Activated naive CD4-positive, alpha-beta T cell treated with anti-CD3 and anti-CD28 coated beads, Interleukin-2, amount 50 U/mL, for 72 hours (primary cell): ENCODE results near the gene SNX20. TPM values are rescaled to one million over a fixed set of nuclear protein-coding genes. Genes with fewer than 3 reads are reported as not detected.

Experiments
- ATAC-seq, 2 donors: fragments of 150-1000 bp; cut with Tn5 transposase; 2 replicates each; pipeline ENCODE4 v1.10.0; 2021; ENCODE audit warnings: mild to moderate bottlenecking in 2 of 2, moderate library complexity in 2 of 2
- DNase-seq, 2 donors: peaks; one replicate each; pipeline ENCODE4 v3.0.0; 2021 to 2022; ENCODE audit warnings: low spot score in 2 of 2
- H3K27ac Mint-ChIP-seq, 2 donors: one replicate each; pipeline ENCODE4 v1.8.0; 2022; ENCODE audit warnings: mild to moderate bottlenecking in 2 of 2, mixed read lengths in 2 of 2
- H3K36me3 Mint-ChIP-seq, 2 donors: one replicate each; pipeline ENCODE4 v1.8.0; 2022; ENCODE audit warnings: mixed read lengths in 2 of 2
- H3K9me3 Mint-ChIP-seq, 2 donors: one replicate each; pipeline ENCODE4 v1.8.0; 2022; ENCODE audit warnings: mixed read lengths in 2 of 2
- total RNA-seq, 2 donors: library from RNA; stranded (reverse); gene quantifications; one replicate each; pipeline ENCODE4 v1.2.3, GENCODE V29; 2022

Gene SNX20, protein sequence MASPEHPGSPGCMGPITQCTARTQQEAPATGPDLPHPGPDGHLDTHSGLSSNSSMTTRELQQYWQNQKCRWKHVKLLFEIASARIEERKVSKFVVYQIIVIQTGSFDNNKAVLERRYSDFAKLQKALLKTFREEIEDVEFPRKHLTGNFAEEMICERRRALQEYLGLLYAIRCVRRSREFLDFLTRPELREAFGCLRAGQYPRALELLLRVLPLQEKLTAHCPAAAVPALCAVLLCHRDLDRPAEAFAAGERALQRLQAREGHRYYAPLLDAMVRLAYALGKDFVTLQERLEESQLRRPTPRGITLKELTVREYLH
- total RNA-seq: 10 to 100 TPM; 36.7 to 48.4 TPM

- H3K36me3 Mint-ChIP-seq: peaks cover 26 to 39% of the 10 kb centered on the region in 2 donors
- H3K27ac Mint-ChIP-seq: peak within 1 kb of the TSS; percentile 95
- peak; percentile 54 to 60 for ATAC-seq
- H3K9me3 Mint-ChIP-seq: no peaks in the 10 kb centered on the region
- DNase-seq: peak; percentile 51 to 73
Observed at GRCh38 chr16:50681021-50681885, at the start of gene SNX20. Gene SNX20, minus strand, starts transcription at chr16:50681312. Its CDS starts 3,786 bp downstream, at chr16:50677526.

DNA sequence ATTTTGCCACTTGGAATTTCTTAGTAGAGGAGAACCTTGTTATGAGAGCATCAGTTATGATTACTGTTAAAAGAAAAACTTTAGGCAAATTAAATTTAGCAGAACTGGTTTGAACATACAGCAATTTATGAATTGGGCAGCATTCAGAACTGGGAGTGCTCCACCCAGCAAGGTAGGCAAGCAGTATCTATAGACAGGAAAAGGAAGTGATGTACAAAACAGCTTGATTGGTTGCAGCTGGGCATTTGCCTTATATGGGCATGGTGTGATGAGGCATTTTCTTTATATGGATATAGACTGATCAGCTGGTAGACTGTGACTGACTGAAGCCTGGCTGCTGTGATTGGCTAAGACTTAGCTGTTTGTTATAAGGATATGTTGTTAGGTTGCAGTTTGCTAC is 43.2 kb upstream of the SNX20 start:
- Mint-ChIP-seq H3K27ac (peak overlapping the region in 1 of 2 donors; percentile 36), H3K9me3 (peaks cover 8 to 34% of the 10 kb centered on the region in 2 donors), H3K36me3 (peaks cover 22 to 34% of the 10 kb centered on the region in 2 donors)
- ATAC-seq: peak; percentile 30 to 68
- no peak for DNase-seq

DNA sequence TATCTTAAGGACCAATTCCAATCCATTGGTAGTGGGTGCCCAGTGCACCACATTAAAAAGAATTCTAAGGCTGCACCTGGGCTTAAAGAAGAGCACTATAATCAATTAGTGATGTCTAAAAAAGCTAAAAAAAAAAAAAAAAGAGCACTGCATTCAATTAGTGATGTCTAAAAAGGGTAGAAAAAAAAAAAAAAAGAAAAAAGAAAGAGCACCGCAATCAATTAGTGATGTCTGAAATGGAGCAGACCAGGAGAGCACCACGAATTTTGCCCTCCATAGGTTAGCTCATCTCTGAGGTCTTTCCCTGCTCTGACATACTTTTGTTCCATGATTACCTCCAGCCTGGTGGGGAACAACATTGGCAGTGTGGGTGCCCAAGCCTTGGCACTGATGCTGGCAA is 41.8 kb upstream of the SNX20 start:
- Mint-ChIP-seq H3K27ac (no peak overlapping the region), H3K36me3 (peaks cover 22 to 34% of the 10 kb centered on the region in 2 donors), H3K9me3 (peaks cover 8 to 29% of the 10 kb centered on the region in 2 donors)
- no peak for DNase-seq
- no peak for ATAC-seq

DNA sequence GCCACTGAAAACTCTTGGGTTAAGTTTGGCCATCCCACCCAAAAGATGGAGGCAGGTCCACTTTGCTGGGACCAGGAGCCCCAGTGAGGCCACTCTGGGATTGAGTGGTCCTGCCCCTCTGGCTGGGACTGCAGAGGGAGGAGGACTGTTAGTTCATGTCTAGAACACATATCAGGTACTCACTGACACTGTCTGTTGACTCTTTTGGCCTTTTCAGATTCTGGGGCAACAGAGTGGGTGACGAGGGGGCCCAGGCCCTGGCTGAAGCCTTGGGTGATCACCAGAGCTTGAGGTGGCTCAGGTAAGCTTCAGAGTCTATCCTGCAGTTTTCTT is 41.3 kb upstream of the SNX20 start:
- H3K36me3 Mint-ChIP-seq: peaks cover 22 to 34% of the 10 kb centered on the region in 2 donors
- no peak overlapping the region for H3K27ac Mint-ChIP-seq
- H3K9me3 Mint-ChIP-seq: peaks cover 8 to 29% of the 10 kb centered on the region in 2 donors
- DNase-seq (no peak), ATAC-seq (no peak)

- H3K36me3 Mint-ChIP-seq: peaks cover 22 to 34% of the 10 kb centered on the region in 2 donors
- ATAC-seq: peak in 1 of 2 donors; percentile 36
- H3K9me3 Mint-ChIP-seq: peaks cover 8 to 29% of the 10 kb centered on the region in 2 donors
- peak overlapping the region in 1 of 2 donors; percentile 5 for H3K27ac Mint-ChIP-seq
- DNase-seq: no peak
Observed at GRCh38 chr16:50721549-50722404, 40.7 kb upstream of the SNX20 start.

- Mint-ChIP-seq H3K9me3 (peaks cover 8 to 21% of the 10 kb centered on the region in 2 donors), H3K36me3 (peaks cover 18 to 24% of the 10 kb centered on the region in 2 donors)
- DNase-seq: no peak
Observed at GRCh38 chr16:50719401-50720337, 38.6 kb upstream of the SNX20 start.

GRCh38 chr16:50718761-50719400 is 37.8 kb upstream of the SNX20 start:
- Mint-ChIP-seq H3K36me3 (peaks cover 10 to 16% of the 10 kb centered on the region in 2 donors), H3K9me3 (peaks cover 1 to 13% of the 10 kb centered on the region in 2 donors), H3K27ac (peak overlapping the region in 1 of 2 donors; percentile 44)
- no peak for DNase-seq
- no peak for ATAC-seq

More at GRCh38 chr16:50719401-50720337, 38.6 kb upstream of the SNX20 start:
- peak in 1 of 2 donors; percentile 22 for ATAC-seq
- peak overlapping the region in 1 of 2 donors; percentile 77 for H3K27ac Mint-ChIP-seq

- ATAC-seq (peak in 1 of 2 donors; percentile 39), DNase-seq (no peak)
- Mint-ChIP-seq H3K36me3 (peaks cover 8 to 10% of the 10 kb centered on the region in 2 donors), H3K27ac (peak overlapping the region in 1 of 2 donors; percentile 44), H3K9me3 (peaks cover 0 to 9% of the 10 kb centered on the region in 2 donors)
Observed at GRCh38 chr16:50718061-50718760, 37.1 kb upstream of the SNX20 start.

DNA sequence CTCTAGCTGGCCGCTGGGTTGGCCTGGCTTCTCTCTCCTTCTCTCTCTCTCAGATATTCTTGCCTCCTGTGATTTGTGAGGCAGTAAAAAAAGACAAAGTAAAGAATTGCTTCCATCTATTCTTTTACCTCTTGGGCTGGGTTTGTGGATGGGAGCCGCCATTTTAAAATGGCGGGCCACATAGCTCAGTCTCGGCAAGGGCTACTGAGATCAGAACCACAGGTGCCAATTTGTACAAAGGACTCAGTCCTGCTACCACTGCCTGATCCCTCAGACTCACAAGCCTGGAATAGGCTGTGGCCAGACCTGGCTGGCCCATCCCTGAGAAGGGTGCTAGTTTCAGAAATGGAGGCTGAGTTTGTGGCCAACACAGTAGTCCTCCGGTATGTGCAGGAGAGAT is 36.4 kb upstream of the SNX20 start:
- Mint-ChIP-seq H3K9me3 (peaks cover 0 to 2% of the 10 kb centered on the region in 2 donors), H3K27ac (no peak overlapping the region), H3K36me3 (peaks cover 3% of the 10 kb centered on the region in 2 donors)
- ATAC-seq (no peak), DNase-seq (no peak)

DNA sequence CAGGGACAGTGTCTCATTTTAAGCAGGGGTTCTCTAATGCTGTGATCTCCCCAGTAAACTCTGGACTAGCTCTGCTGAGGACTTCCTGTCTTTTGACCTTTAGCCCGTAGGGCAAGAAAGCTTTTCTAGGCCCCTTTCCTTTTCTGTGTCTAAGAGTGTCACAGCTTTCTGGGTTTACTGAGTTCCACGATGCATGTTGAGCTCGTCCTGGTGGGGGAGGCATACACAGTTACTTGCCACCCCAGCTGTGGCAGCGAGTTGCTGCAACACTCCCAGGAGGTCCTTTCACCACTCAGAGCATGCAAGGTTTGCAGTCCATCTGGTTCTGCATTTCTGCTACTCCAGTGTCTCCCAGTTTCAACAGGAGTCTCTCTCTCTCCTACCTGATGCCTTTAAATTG is 36.0 kb upstream of the SNX20 start:
- no peak for DNase-seq
- H3K9me3 Mint-ChIP-seq: no peaks in the 10 kb centered on the region
- peak overlapping the region in 1 of 2 donors; percentile 22 for H3K27ac Mint-ChIP-seq
- H3K36me3 Mint-ChIP-seq: no peaks in the 10 kb centered on the region
- no peak for ATAC-seq

DNA sequence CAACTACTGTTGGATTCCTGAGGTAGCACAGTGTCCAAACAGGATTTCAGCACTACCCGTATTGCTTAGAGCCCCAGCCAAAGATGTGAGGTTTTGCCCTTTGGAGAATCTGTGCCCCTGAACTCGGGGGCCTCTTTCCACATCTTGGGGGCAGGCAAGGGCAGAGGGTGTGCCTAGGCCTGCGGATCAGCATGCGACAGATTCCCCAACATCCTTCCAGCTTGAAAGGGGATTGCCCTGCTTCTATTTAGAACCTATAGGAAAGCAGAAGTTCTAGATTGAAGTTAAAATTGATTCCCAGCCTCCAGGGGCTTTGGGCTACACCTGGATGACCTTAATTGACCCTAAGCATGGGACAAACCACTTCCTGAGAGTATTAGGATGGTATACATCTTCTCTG is 31.8 kb upstream of the SNX20 start:
- Mint-ChIP-seq H3K9me3 (peaks cover 0 to 4% of the 10 kb centered on the region in 2 donors), H3K36me3 (no peaks in the 10 kb centered on the region), H3K27ac (no peak overlapping the region)
- DNase-seq: no peak
- ATAC-seq: no peak

DNA sequence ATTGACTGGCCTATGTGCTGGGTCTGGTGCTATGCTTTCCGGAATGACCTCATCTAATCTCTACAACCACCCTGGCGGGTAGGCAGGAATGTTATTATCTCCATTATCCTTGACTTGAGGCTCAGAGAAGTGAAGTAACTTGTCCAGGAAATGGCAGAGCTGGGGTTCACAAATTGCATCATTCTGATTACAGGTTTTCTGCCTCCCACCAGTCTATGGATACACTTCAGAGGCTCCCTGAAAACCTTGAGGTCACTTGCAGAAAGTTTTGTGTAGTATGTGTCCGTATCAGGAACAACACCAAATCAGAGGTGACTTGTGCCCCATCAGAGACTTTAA is 31.4 kb upstream of the SNX20 start:
- DNase-seq (no peak), ATAC-seq (no peak)
- Mint-ChIP-seq H3K36me3 (no peaks in the 10 kb centered on the region), H3K9me3 (peaks cover 0 to 4% of the 10 kb centered on the region in 2 donors), H3K27ac (peak overlapping the region in 1 of 2 donors; percentile 5)

GRCh38 chr16:50711862-50712559 is 30.9 kb upstream of the SNX20 start:
- H3K36me3 Mint-ChIP-seq: peaks cover 0 to 4% of the 10 kb centered on the region in 2 donors

DNA sequence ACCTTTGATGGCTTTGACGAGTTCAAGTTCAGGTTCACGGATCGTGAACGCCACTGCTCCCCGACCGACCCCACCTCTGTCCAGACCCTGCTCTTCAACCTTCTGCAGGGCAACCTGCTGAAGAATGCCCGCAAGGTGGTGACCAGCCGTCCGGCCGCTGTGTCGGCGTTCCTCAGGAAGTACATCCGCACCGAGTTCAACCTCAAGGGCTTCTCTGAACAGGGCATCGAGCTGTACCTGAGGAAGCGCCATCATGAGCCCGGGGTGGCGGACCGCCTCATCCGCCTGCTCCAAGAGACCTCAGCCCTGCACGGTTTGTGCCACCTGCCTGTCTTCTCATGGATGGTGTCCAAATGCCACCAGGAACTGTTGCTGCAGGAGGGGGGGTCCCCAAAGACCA is 29.9 kb upstream of the SNX20 start:
- Mint-ChIP-seq H3K36me3 (peaks cover 2 to 11% of the 10 kb centered on the region in 2 donors), H3K9me3 (peaks cover under 1 to 8% of the 10 kb centered on the region in 2 donors), H3K27ac (no peak overlapping the region)
- DNase-seq (no peak), ATAC-seq (no peak)

More at GRCh38 chr16:50711862-50712559, 30.9 kb upstream of the SNX20 start:
- DNase-seq (no peak), ATAC-seq (no peak)
- H3K9me3 Mint-ChIP-seq: peaks cover 0 to 4% of the 10 kb centered on the region in 2 donors
- H3K27ac Mint-ChIP-seq: peak overlapping the region in 1 of 2 donors; percentile 5
